H1 (cell line): ENCODE data around the gene ADARB2. TPM values are rescaled to one million over a fixed set of nuclear protein-coding genes. Genes with fewer than 3 reads are reported as not detected.

ENCODE experiments used
- CHD2 ChIP-seq: IDR thresholded peaks from 2 replicates; pipeline ENCODE4 v1.6.1; 2012; ENCODE audit warnings: low read length, improper control_type of control experiment
- CREB1 ChIP-seq: IDR thresholded peaks from 2 replicates; pipeline ENCODE4 v1.6.1; 2012; ENCODE audit warnings: inconsistent platforms
- FOSL1 ChIP-seq: IDR thresholded peaks from 2 replicates; pipeline ENCODE4 v1.6.1; 2011; ENCODE audit warnings: mild to moderate bottlenecking, low read depth, low read length, moderate library complexity; ENCODE audit not compliant: insufficient read depth
- SIX5 ChIP-seq: IDR thresholded peaks from 2 replicates; pipeline ENCODE4 v1.6.1; 2011; ENCODE audit warnings: mild to moderate bottlenecking, low read depth, low read length
- TBP ChIP-seq: IDR thresholded peaks from 2 replicates; pipeline ENCODE4 v1.6.1; 2011; ENCODE audit warnings: low read depth, low read length, improper control_type of control experiment
- TCF12 ChIP-seq: IDR thresholded peaks from 2 replicates; pipeline ENCODE4 v1.6.1; 2011; ENCODE audit warnings: low read depth, mild to moderate bottlenecking, low read length
- YY1 ChIP-seq: IDR thresholded peaks from 2 replicates; pipeline ENCODE4 v1.6.1; 2011; ENCODE audit warnings: low read depth, mild to moderate bottlenecking, low read length
- polyA plus RNA-seq, 7 experiments: library from polyadenylated mRNA; depleted of rRNA in 3 of 7; stranded (reverse) in 5 of 7; unstranded in 2 of 7; fragments of >200 nt in 5 of 7; fragments of 200-250 nt in 2 of 7; gene quantifications; 1 replicate in 5 of 7; 2 replicates in 1 of 7; 4 replicates in 1 of 7; pipeline versions ENCODE4 v1.2.1 to v1.2.3, GENCODE V29; 2011 to 2013; ENCODE audit warnings: missing spikeins in 2 of 7, mixed read lengths in 2 of 7
- total RNA-seq: library from RNA; stranded (reverse); fragmentation: NEBNext Ultra II Directional; extraction: Animal tissue kit (Norgen Biotek cat#: 25700); gene quantifications from 2 replicates; pipeline ENCODE4 v1.2.1, GENCODE V29; 2021
- TF ChIP-seq, protein P1 (sequence below): IDR thresholded peaks from 2 replicates; pipeline ENCODE4 v1.6.1; 2012; ENCODE audit warnings: low read length, inconsistent platforms

Gene ADARB2
- total and polyA plus RNA-seq, 2 of the 8 experiments (the other 6 are each of a cell fraction or from before 2014, with no cell fraction given): 2.2 to 2.8 TPM

DNA sequence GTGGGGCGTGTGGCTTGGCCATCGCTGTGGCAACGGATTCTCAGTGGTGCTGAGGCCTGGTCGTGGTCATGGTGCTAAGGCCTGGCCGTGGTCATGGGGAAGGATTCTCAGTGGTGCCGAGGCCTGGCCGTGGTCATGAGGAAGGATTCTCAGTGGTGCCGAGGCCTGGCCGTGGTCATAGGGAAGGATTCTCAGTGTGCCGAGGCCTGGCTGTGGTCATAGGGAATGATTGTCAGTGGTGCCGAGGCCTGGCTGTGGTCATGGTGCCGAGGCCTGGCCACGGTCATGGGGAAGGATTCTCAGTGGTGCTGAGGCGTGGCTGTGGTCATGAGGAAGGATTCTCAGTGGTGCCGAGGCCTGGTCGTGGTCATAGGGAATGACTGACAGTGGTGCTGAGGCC, 327.9 kb downstream of the ADARB2 start (continued):
- TF ChIP-seq, protein P1, sequence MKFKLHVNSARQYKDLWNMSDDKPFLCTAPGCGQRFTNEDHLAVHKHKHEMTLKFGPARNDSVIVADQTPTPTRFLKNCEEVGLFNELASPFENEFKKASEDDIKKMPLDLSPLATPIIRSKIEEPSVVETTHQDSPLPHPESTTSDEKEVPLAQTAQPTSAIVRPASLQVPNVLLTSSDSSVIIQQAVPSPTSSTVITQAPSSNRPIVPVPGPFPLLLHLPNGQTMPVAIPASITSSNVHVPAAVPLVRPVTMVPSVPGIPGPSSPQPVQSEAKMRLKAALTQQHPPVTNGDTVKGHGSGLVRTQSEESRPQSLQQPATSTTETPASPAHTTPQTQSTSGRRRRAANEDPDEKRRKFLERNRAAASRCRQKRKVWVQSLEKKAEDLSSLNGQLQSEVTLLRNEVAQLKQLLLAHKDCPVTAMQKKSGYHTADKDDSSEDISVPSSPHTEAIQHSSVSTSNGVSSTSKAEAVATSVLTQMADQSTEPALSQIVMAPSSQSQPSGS: no peak
- no peak for TF ChIP-seq YY1
- TF ChIP-seq CREB1: no peak
- no peak for TF ChIP-seq SIX5
- no peak for TF ChIP-seq FOSL1
- no peak for TF ChIP-seq CHD2
- TF ChIP-seq TBP: no peak
- no peak for TF ChIP-seq TCF12
